Measurements from ENCODE around the gene CCR4.
A peak's percentile ranks its signal among the peaks of the same experiment; 100 is the strongest.
"Not testable (repeated sequence)": the region's sequence is repeated elsewhere in the genome, so short reads cannot be mapped to it uniquely, and the experiment has no call there.

CCR4 gene

GRCh38 chr3:32945598-32945997, 5.8 kb upstream of the CCR4 start:
- H3K79me1 ChIP-seq (ENCODE audit: low read length); H3K23ac ChIP-seq (ENCODE audit: low read length); H2BK5ac ChIP-seq (ENCODE audit: low read depth, low read length, poor library complexity); H2AFZ ChIP-seq (ENCODE audit: insufficient read depth, low read length, poor library complexity); H2BK120ac ChIP-seq (ENCODE audit: insufficient read depth, low read length, poor library complexity); H3K4me2 ChIP-seq (ENCODE audit: low read length); H3K18ac ChIP-seq (ENCODE audit: low read length); H2AK5ac ChIP-seq (ENCODE audit: low read length); H3K14ac ChIP-seq (ENCODE audit: low read length); H3K79me2 ChIP-seq (ENCODE audit: control insufficient read depth, insufficient read depth, low read length, poor library complexity); H3K9ac ChIP-seq (ENCODE audit: low read length); H4K91ac ChIP-seq (ENCODE audit: low read depth, low read length); H2BK12ac ChIP-seq (ENCODE audit: low read length); H3K4me1 ChIP-seq (ENCODE audit: control insufficient read depth in 1 of 2, insufficient read depth in 2 of 2, low read length in 2 of 2); H4K8ac ChIP-seq (ENCODE audit: low read depth, low read length); DNase-seq; H3K4me3 ChIP-seq (ENCODE audit: low read depth, low read length); H3K27me3 ChIP-seq (ENCODE audit: insufficient read depth, low read length); H3K36me3 ChIP-seq (ENCODE audit: control insufficient read depth in 1 of 2, insufficient read depth in 2 of 2, low read length in 2 of 2); H3K27ac ChIP-seq (ENCODE audit: low read depth, low read length); H3K9me3 ChIP-seq (ENCODE audit: insufficient read depth, low read depth, low read length); H3K4ac ChIP-seq (ENCODE audit: low read depth, low read length); H4K12ac ChIP-seq (ENCODE audit: low read depth, low read length): not testable (repeated sequence)
- no CpG with 5 or more reads among the region's 12 CpGs for WGBS (ENCODE audit: extremely low coverage, insufficient coverage, insufficient read length)

DNA sequence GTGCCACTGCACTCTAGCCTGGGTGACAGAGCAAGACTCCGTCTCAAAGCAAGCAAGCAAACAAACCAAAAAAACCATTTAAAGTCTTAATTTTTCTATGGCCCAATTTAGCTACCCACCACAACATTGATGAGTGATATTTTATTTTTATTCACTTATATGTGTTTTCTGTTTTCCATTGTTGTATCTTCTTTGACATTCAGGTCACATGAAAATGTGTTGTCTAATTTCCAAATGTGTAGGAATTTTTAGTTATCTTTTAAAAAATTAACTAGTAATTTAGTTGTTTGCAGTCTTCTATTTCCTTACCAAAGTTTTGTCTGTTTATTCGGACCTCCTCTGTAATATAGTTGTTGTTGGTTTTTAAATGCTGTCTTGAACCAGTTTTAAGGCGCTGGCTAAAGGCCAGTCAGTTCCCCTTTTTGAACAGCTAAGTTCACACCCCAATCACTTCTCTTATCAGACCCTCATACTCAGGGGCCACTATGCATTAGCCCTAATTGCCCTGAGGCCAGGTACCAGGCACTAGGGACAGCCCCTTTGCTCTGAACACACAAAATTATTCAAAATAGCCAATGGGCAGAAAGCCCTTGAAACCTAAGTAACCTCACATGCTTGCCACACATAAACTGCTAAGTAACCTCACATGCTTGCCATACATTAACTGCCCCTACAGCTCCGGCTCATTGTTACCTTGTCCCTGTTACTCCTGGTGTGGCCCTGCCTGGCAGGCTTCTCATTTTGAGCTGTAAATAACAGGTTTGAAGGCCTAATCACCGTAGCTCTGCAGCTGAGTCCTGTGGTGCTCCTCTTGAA, 4.3 kb upstream of the CCR4 start:
- Histone ChIP-seq H3K27me3 (ENCODE audit: insufficient read depth, low read length) (no peaks in the 10 kb centered on the region), H4K8ac (ENCODE audit: low read depth, low read length) (no peak overlapping the region), H3K4me3 (ENCODE audit: low read depth, low read length) (no peak overlapping the region), H3K9me3 (ENCODE audit: insufficient read depth, low read depth, low read length) (no peaks in the 10 kb centered on the region), H3K79me2 (ENCODE audit: control insufficient read depth, insufficient read depth, low read length, poor library complexity) (no peaks in the 10 kb centered on the region), H3K36me3 (ENCODE audit: control insufficient read depth in 1 of 2, insufficient read depth in 2 of 2, low read length in 2 of 2) (no peaks in the 10 kb centered on the region), H3K4me1 (ENCODE audit: control insufficient read depth in 1 of 2, insufficient read depth in 2 of 2, low read length in 2 of 2) (no peaks in the 10 kb centered on the region), H4K12ac (ENCODE audit: low read depth, low read length) (no peak overlapping the region), H2BK12ac (ENCODE audit: low read length) (no peak overlapping the region), H3K79me1 (ENCODE audit: low read length) (no peaks in the 10 kb centered on the region), H2BK120ac (ENCODE audit: insufficient read depth, low read length, poor library complexity) (no peak overlapping the region), H2AFZ (ENCODE audit: insufficient read depth, low read length, poor library complexity) (no peak overlapping the region), H3K14ac (ENCODE audit: low read length) (no peak overlapping the region), H3K9ac (ENCODE audit: low read length) (no peak overlapping the region), H3K18ac (ENCODE audit: low read length) (no peak overlapping the region), H4K91ac (ENCODE audit: low read depth, low read length) (no peak overlapping the region), H2AK5ac (ENCODE audit: low read length) (no peak overlapping the region), H3K27ac (ENCODE audit: low read depth, low read length) (no peak overlapping the region), H3K23ac (ENCODE audit: low read length) (no peak overlapping the region), H3K4ac (ENCODE audit: low read depth, low read length) (no peak overlapping the region), H2BK5ac (ENCODE audit: low read depth, low read length, poor library complexity) (no peak overlapping the region), H3K4me2 (ENCODE audit: low read length) (no peak overlapping the region)
- WGBS (ENCODE audit: extremely low coverage, insufficient coverage, insufficient read length) = no CpG with 5 or more reads among the region's 5 CpGs
- DNase-seq = no peak

DNA sequence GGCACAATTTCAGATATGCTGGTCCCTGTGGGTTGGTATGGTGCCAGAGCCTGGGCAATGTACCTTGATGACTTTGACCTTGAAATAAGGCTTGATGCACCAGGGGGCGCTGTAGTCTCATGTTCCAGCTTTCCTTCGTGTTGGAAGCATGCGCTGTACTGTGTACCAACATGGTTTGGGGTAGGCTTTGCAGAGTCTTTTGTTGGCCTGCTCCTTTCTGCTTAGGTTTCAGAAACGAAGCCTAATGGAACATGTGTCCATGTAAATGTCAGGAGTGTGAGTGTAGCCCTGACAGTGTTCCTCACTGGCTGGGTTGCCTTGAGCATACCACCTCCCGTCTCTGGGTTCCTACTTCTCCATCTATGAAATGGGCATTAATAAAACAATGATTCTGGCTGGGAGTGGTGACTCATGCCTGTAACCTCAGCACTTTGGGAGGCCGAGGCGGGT, 3.6 kb upstream of the CCR4 start:
- Histone ChIP-seq H3K79me1 (ENCODE audit: low read length) (no peaks in the 10 kb centered on the region), H3K4me1 (ENCODE audit: control insufficient read depth in 1 of 2, insufficient read depth in 2 of 2, low read length in 2 of 2) (no peaks in the 10 kb centered on the region), H2BK120ac (ENCODE audit: insufficient read depth, low read length, poor library complexity) (no peak overlapping the region), H3K27me3 (ENCODE audit: insufficient read depth, low read length) (no peaks in the 10 kb centered on the region), H2AK5ac (ENCODE audit: low read length) (no peak overlapping the region), H3K4ac (ENCODE audit: low read depth, low read length) (no peak overlapping the region), H4K8ac (ENCODE audit: low read depth, low read length) (no peak overlapping the region), H3K4me3 (ENCODE audit: low read depth, low read length) (no peak overlapping the region), H3K23ac (ENCODE audit: low read length) (no peak overlapping the region), H3K4me2 (ENCODE audit: low read length) (no peak overlapping the region), H3K27ac (ENCODE audit: low read depth, low read length) (no peak overlapping the region), H2BK12ac (ENCODE audit: low read length) (no peak overlapping the region), H4K91ac (ENCODE audit: low read depth, low read length) (no peak overlapping the region), H2AFZ (ENCODE audit: insufficient read depth, low read length, poor library complexity) (no peak overlapping the region), H3K9me3 (ENCODE audit: insufficient read depth, low read depth, low read length) (no peaks in the 10 kb centered on the region), H2BK5ac (ENCODE audit: low read depth, low read length, poor library complexity) (no peak overlapping the region), H4K12ac (ENCODE audit: low read depth, low read length) (no peak overlapping the region), H3K36me3 (ENCODE audit: control insufficient read depth in 1 of 2, insufficient read depth in 2 of 2, low read length in 2 of 2) (no peaks in the 10 kb centered on the region), H3K14ac (ENCODE audit: low read length) (no peak overlapping the region), H3K79me2 (ENCODE audit: control insufficient read depth, insufficient read depth, low read length, poor library complexity) (no peaks in the 10 kb centered on the region), H3K18ac (ENCODE audit: low read length) (no peak overlapping the region), H3K9ac (ENCODE audit: low read length) (no peak overlapping the region)
- WGBS (ENCODE audit: extremely low coverage, insufficient coverage, insufficient read length) = no CpG with 5 or more reads among the region's 7 CpGs
- DNase-seq = peak; percentile 82 to 98

GRCh38 chr3:32948625-32949445, 2.6 kb upstream of the CCR4 start:
- no CpG with 5 or more reads among the region's 10 CpGs for WGBS (ENCODE audit: extremely low coverage, insufficient coverage, insufficient read length)
- DNase-seq = no peak
- Histone ChIP-seq H3K9ac (ENCODE audit: low read length) (no peak overlapping the region), H3K79me1 (ENCODE audit: low read length) (no peaks in the 10 kb centered on the region), H4K91ac (ENCODE audit: low read depth, low read length) (no peak overlapping the region), H3K27ac (ENCODE audit: low read depth, low read length) (no peak overlapping the region), H2BK12ac (ENCODE audit: low read length) (no peak overlapping the region), H4K12ac (ENCODE audit: low read depth, low read length) (no peak overlapping the region), H2AK5ac (ENCODE audit: low read length) (no peak overlapping the region), H3K27me3 (ENCODE audit: insufficient read depth, low read length) (no peaks in the 10 kb centered on the region), H3K14ac (ENCODE audit: low read length) (no peak overlapping the region), H4K8ac (ENCODE audit: low read depth, low read length) (no peak overlapping the region), H2BK120ac (ENCODE audit: insufficient read depth, low read length, poor library complexity) (no peak overlapping the region), H3K36me3 (ENCODE audit: control insufficient read depth in 1 of 2, insufficient read depth in 2 of 2, low read length in 2 of 2) (no peaks in the 10 kb centered on the region), H3K23ac (ENCODE audit: low read length) (no peak overlapping the region), H3K79me2 (ENCODE audit: control insufficient read depth, insufficient read depth, low read length, poor library complexity) (no peaks in the 10 kb centered on the region), H3K18ac (ENCODE audit: low read length) (no peak overlapping the region), H3K4me2 (ENCODE audit: low read length) (no peak overlapping the region), H3K9me3 (ENCODE audit: insufficient read depth, low read depth, low read length) (no peaks in the 10 kb centered on the region), H2BK5ac (ENCODE audit: low read depth, low read length, poor library complexity) (no peak overlapping the region), H3K4ac (ENCODE audit: low read depth, low read length) (no peak overlapping the region), H2AFZ (ENCODE audit: insufficient read depth, low read length, poor library complexity) (no peak overlapping the region), H3K4me1 (ENCODE audit: control insufficient read depth in 1 of 2, insufficient read depth in 2 of 2, low read length in 2 of 2) (no peaks in the 10 kb centered on the region), H3K4me3 (ENCODE audit: low read depth, low read length) (no peak overlapping the region)

Measured in trophoblast cell (in vitro differentiated cells and primary cell).